ENCODE results near the gene HOXD3. TPM values are rescaled to one million over a fixed set of nuclear protein-coding genes. Genes with fewer than 3 reads are reported as not detected.

Gene HOXD3
- 1.7 TPM for total RNA-seq
- long read RNA-seq: 0 reads

DNA sequence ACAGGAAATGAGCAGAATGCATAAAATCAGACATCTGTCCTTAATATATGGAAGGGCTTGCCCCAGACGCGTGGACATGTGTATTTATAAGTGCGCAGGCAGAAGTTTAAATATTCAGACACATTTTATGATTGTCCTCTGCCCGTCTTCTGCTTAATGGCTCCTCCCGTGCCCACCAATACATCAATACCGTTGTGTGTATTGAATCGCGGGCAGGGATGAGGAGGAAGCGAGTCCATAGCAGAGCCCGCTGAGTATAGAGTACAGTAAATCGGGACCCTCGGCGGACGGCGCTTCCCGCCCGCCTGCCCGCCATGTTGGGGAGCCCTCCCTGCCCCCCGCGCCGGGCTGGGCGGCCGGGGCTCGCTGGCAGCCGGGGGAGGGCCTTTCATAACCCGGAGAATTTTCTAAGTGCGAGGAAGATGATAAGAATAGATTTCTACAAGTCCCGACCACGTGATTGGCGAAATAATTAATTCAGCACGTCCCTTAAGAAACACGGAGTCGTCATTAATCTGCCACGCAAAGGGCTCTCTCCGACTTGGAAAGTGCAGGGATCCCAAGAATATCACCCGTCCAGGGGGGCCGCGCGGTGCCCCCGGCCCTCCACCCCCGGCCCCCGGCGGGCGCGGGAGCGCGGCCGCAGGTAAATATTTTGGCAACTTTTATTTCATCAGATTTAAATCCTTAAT, at the start of gene HOXD3:
Gene HOXD3, plus strand, starts transcription at position 501 of the 692 bp plus-strand sequence. CDS start 11,808 bp downstream, outside the sequence.
- Histone ChIP-seq H3K36me3 (no peaks in the 10 kb centered on the region), H3K4me3 (no peak within 1 kb of the TSS), H3K4me1 (peaks cover 8% of the 10 kb centered on the region), H3K27me3 (peaks cover 99% of the 10 kb centered on the region), H3K27ac (no peak within 1 kb of the TSS), H3K9me3 (no peaks in the 10 kb centered on the region)
- ATAC-seq (no peak), DNase-seq (no peak)
- TF ChIP-seq CTCF (IDR thresholded peaks at IDR 0.05): no peak
- intact Hi-C loops (cut with DNase I): no loop called here

DNA sequence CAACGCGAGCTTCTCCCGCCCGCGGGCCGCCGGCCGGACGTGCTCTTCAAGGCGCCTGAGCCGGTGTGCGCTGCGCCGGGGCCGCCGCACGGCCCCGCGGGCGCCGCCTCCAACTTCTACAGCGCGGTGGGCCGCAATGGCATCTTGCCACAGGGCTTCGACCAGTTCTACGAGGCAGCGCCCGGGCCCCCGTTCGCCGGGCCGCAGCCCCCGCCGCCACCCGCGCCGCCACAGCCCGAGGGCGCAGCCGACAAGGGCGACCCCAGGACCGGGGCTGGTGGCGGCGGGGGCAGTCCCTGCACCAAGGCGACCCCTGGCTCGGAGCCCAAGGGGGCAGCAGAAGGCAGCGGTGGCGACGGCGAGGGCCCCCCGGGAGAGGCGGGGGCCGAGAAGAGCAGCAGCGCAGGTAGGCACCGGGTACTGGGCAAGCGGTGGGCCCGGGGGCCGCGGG, 49.4 kb upstream of the HOXD3 start:
- DNase-seq (no peak), ATAC-seq (no peak)
- intact Hi-C loops (cut with DNase I): no loop called here
- Histone ChIP-seq H3K36me3 (no peaks in the 10 kb centered on the region), H3K27me3 (peaks cover 98% of the 10 kb centered on the region), H3K27ac (no peak overlapping the region), H3K4me3 (no peak overlapping the region), H3K4me1 (no peaks in the 10 kb centered on the region), H3K9me3 (no peaks in the 10 kb centered on the region)
- no peak for TF ChIP-seq CTCF (IDR thresholded peaks at IDR 0.05)

GRCh38 chr2:176109192-176109901, 47.8 kb upstream of the HOXD3 start:
- no peak for ATAC-seq
- H3K36me3 ChIP-seq: no peaks in the 10 kb centered on the region
- H3K27ac ChIP-seq: no peak overlapping the region
- H3K4me1 ChIP-seq: no peaks in the 10 kb centered on the region
- DNase-seq: no peak
- H3K9me3 ChIP-seq: no peaks in the 10 kb centered on the region
- peaks cover 98% of the 10 kb centered on the region for H3K27me3 ChIP-seq
- intact Hi-C loops (cut with DNase I): no loop called here
- no peak overlapping the region for H3K4me3 ChIP-seq
- TF ChIP-seq CTCF (IDR thresholded peaks at IDR 0.05): no peak

- Histone ChIP-seq H3K9me3 (no peaks in the 10 kb centered on the region), H3K4me3 (no peak overlapping the region), H3K36me3 (no peaks in the 10 kb centered on the region), H3K27me3 (peaks cover 98% of the 10 kb centered on the region), H3K27ac (no peak overlapping the region), H3K4me1 (no peaks in the 10 kb centered on the region)
- DNase-seq (no peak), ATAC-seq (no peak)
- intact Hi-C loops (cut with DNase I): no loop called here
- TF ChIP-seq CTCF (IDR thresholded peaks at IDR 0.05): no peak
These were observed 47.2 kb upstream of the HOXD3 start for GRCh38 chr2:176109946-176110345.

DNA sequence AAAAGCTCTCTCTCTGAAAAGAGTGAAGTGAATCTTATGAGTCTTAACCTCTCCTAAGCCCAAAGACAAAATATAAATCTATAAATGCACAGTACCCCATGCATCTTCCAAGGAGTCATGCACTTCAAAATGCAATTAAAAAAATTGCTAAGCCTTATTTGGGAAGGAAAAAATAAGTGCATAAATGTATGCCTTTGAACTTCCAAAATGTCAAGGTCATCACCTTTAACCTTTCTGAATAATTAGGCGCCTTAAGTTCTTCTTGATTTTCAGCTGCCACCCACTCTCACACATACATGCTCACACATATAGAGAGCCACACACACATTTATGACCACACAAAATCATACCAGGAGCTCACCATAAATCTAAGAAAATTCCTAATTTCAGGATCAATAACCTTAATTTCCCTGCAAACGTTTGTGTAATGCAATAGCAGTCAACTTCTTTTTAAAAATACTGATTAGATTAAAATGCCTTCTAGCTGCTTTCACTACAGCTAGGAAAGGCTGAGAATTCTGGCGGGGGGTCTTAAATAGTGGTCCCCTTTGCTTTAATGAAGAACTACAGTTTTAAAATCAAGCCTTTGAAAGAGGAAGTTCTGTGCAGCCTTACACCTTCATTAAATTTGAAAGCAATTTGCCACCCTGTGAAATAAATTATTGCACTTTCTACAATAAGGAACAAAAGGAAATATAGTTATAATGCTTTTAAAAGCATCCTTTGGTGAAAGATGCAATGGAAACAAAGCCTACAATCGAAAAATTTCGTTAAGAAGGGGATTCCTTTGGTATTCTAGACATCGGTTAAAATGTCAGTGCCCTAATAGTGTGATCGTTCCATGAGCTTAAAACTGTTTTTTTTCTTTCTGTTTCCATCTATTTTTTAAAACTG, 46.4 kb upstream of the HOXD3 start:
- no peak for DNase-seq
- no peak for TF ChIP-seq CTCF (IDR thresholded peaks at IDR 0.05)
- ATAC-seq: no peak
- Histone ChIP-seq H3K27me3 (peaks cover 98% of the 10 kb centered on the region), H3K27ac (no peak overlapping the region), H3K9me3 (no peaks in the 10 kb centered on the region), H3K4me1 (no peaks in the 10 kb centered on the region), H3K4me3 (no peak overlapping the region), H3K36me3 (no peaks in the 10 kb centered on the region)
- intact Hi-C loops (cut with DNase I): no loop called here
